Measurements from ENCODE around the gene FAU. TPM values are rescaled to one million over a fixed set of nuclear protein-coding genes. Genes with fewer than 3 reads are reported as not detected.

The FAU gene
- total and polyA plus RNA-seq, 2 of the 13 experiments (the other 11 are each of a cell fraction or from before 2014, with no cell fraction given), result 374 to 869 TPM

GRCh38 chr11:65116370-65117205 lies 5.3 kb downstream of the FAU start (continued):
- TF ChIP-seq RERE (CRISPR knock-in tag; IDR thresholded peaks at IDR 0.05; ENCODE audit: low read depth) (no peak), ZNF225 (CRISPR knock-in tag; IDR thresholded peaks at IDR 0.05) (no peak), HOMEZ (CRISPR knock-in tag; IDR thresholded peaks at IDR 0.05; ENCODE audit: low read depth) (no peak), MBD4 (IDR thresholded peaks at IDR 0.05; ENCODE audit: borderline replicate concordance, low read length) (no peak), ELF3 (CRISPR knock-in tag; IDR thresholded peaks at IDR 0.05) (no peak), TMF1 (CRISPR knock-in tag; IDR thresholded peaks at IDR 0.05; ENCODE audit: low read depth) (no peak), ZNF253 (CRISPR knock-in tag; IDR thresholded peaks at IDR 0.05; ENCODE audit: borderline replicate concordance) (0 out of 2 replicates have a peak, but pooled peaks have one; percentile 36), TGIF2 (CRISPR knock-in tag; IDR thresholded peaks at IDR 0.05) (no peak), ZNF644 (CRISPR knock-in tag; IDR thresholded peaks at IDR 0.05; ENCODE audit: low read depth) (no peak), ZNF431 (CRISPR knock-in tag; IDR thresholded peaks at IDR 0.05; ENCODE audit: borderline replicate concordance, low read depth) (no peak), THAP9 (CRISPR knock-in tag; IDR thresholded peaks at IDR 0.05; ENCODE audit: borderline replicate concordance) (no peak), TAF15 (IDR thresholded peaks at IDR 0.05; ENCODE audit: low read depth, low read length, poor library complexity, severe bottlenecking) (no peak), ZNF709 (CRISPR knock-in tag; IDR thresholded peaks at IDR 0.05) (peak; percentile 59; the same call in 1 of the 2 replicates), KDM5B (CRISPR knock-in tag; IDR thresholded peaks at IDR 0.05; ENCODE audit: borderline replicate concordance) (no peak), ARHGAP35 (CRISPR knock-in tag; IDR thresholded peaks at IDR 0.05; ENCODE audit: borderline replicate concordance) (no peak), USF2 (IDR thresholded peaks at IDR 0.05; ENCODE audit: low read depth, low read length) (no peak), USF2 (CRISPR knock-in tag; IDR thresholded peaks at IDR 0.05; ENCODE audit: borderline replicate concordance) (no peak)

Measured in HepG2 (cell line).